ENCODE data around the gene FAM83F. TPM values are rescaled to one million over a fixed set of nuclear protein-coding genes. Genes with fewer than 3 reads are reported as not detected.

FAM83F gene
- polyA plus RNA-seq, 1 donor (not counting 4 experiments of a cell fraction or from before 2014, with no cell fraction given) = 22.8 TPM

DNA sequence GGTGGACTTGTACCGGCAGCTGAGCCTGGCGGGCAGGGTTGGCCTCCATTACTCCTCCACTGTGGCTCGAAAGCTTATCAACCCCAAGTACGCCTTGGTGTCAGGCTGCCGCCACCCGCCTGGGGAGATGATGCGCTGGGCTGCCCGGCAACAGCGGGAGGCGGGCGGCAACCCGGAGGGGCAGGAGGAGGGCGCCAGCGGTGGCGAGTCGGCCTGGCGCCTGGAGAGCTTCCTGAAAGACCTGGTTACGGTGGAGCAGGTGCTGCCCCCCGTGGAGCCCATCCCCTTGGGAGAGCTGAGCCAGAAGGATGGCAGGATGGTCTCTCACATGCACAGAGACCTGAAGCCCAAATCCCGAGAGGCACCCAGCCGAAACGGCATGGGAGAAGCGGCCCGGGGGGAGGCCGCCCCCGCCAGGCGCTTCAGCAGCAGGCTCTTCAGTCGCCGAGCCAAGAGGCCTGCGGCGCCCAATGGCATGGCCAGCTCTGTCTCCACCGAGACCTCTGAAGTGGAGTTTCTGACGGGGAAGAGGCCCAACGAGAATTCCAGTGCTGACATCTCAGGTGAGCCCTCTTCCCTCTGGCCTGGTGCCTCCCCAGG, 26.7 kb downstream of the FAM83F start:
- peaks cover 64% of the 10 kb centered on the region for H3K4me1 ChIP-seq (ENCODE audit: control insufficient read depth, extremely low read depth, insufficient read depth, low read length)
- peak overlapping the region; percentile 44 for H3K4me2 ChIP-seq (ENCODE audit: control insufficient read depth, extremely low read depth, insufficient read depth, low read depth, low read length)
- peak overlapping the region; percentile 22 for H3K9ac ChIP-seq (ENCODE audit: control insufficient read depth, extremely low read depth, insufficient read depth, low read length)
- no peak overlapping the region for H2AFZ ChIP-seq (ENCODE audit: control insufficient read depth, low read length)
- no peaks in the 10 kb centered on the region for H3K9me3 ChIP-seq (ENCODE audit: control insufficient read depth, low read depth, low read length)
- no peak for FAIRE-seq
- no peaks in the 10 kb centered on the region for H3K27me3 ChIP-seq (ENCODE audit: control insufficient read depth, extremely low read depth, insufficient read depth, low read length)
- no peak for DNase-seq (ENCODE audit: low read depth, low spot score)
- no peak overlapping the region for H3K4me3 ChIP-seq (ENCODE audit: control insufficient read depth in 2 of 3, extremely low read depth in 1 of 3, insufficient read depth in 2 of 3, low read depth in 1 of 3, low read length in 3 of 3)
- dilution Hi-C loops (cut with MboI; ENCODE audit: extremely low pct_ligation_motif_present, low sequenced_read_pairs) = no loop called here
- H4K20me1 ChIP-seq (ENCODE audit: control insufficient read depth, extremely low read depth, insufficient read depth, low read length) = peaks cover 12% of the 10 kb centered on the region
- peaks cover 25 to 31% of the 10 kb centered on the region in 2 experiments for H3K36me3 ChIP-seq (ENCODE audit: control insufficient read depth in 2 of 2, extremely low read depth in 1 of 2, insufficient read depth in 2 of 2, low read length in 2 of 2)
- TF ChIP-seq EZH2 (IDR thresholded peaks at IDR 0.05; ENCODE audit: low read length) = no peak
- TF ChIP-seq, protein P1, sequence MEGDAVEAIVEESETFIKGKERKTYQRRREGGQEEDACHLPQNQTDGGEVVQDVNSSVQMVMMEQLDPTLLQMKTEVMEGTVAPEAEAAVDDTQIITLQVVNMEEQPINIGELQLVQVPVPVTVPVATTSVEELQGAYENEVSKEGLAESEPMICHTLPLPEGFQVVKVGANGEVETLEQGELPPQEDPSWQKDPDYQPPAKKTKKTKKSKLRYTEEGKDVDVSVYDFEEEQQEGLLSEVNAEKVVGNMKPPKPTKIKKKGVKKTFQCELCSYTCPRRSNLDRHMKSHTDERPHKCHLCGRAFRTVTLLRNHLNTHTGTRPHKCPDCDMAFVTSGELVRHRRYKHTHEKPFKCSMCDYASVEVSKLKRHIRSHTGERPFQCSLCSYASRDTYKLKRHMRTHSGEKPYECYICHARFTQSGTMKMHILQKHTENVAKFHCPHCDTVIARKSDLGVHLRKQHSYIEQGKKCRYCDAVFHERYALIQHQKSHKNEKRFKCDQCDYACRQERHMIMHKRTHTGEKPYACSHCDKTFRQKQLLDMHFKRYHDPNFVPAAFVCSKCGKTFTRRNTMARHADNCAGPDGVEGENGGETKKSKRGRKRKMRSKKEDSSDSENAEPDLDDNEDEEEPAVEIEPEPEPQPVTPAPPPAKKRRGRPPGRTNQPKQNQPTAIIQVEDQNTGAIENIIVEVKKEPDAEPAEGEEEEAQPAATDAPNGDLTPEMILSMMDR (optimal IDR thresholded peaks at IDR 0.05 in 1 of 3, IDR thresholded peaks at IDR 0.05 in 1 of 3, conservative IDR thresholded peaks at IDR 0.05 in 1 of 3; ENCODE audit: extremely low read depth in 1 of 3, insufficient read depth in 2 of 3, low read length in 3 of 3) = no peak
- H3K27ac ChIP-seq (ENCODE audit: control insufficient read depth, insufficient read depth, low read length) = peak overlapping the region; percentile 66
- peaks cover 33% of the 10 kb centered on the region for H3K79me2 ChIP-seq (ENCODE audit: control insufficient read depth, insufficient read depth, low read length)
- peaks cover 5% of the 10 kb centered on the region for H3K9me1 ChIP-seq (ENCODE audit: control insufficient read depth, extremely low read depth, insufficient read depth, low read length)

DNA sequence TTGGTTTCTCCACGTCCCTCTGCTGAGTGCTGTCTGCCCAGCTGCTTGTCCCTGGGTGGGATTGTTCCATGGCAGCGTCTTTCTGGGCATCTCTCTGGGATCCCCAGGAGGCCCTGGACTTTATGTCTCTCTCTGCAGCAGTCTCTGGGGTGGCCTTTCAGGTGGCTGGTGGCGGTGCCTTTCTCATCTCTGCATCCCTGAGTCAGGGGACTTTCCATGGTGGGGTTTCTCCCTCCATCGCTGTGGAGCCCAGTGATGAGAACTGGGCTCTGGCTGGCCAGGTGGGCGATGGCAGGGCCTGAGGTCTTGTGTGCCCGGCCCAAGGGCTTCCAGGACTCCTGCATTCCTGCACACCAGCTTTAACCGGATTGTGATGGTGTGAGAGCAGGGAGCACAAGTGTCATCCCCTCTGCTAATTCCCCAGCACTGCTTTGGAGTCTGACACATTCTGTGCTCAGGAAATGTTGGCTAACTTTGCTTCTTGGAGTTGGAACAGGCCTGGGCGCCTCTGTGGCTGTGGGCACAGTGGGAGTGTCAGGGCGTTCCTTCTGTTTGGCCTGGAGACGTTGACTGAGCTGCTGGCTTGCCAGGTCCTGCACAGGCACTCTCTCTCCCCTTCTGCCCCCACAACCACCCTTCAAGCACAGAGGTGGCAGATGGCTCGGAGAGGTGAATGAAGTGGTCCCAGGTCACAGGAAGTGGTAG, 27.9 kb downstream of the FAM83F start:
- Histone ChIP-seq H2AFZ (ENCODE audit: control insufficient read depth, low read length) (no peak overlapping the region), H3K4me3 (ENCODE audit: control insufficient read depth in 2 of 3, extremely low read depth in 1 of 3, insufficient read depth in 2 of 3, low read depth in 1 of 3, low read length in 3 of 3) (no peak overlapping the region), H4K20me1 (ENCODE audit: control insufficient read depth, extremely low read depth, insufficient read depth, low read length) (peaks cover 12% of the 10 kb centered on the region), H3K4me1 (ENCODE audit: control insufficient read depth, extremely low read depth, insufficient read depth, low read length) (peaks cover 59% of the 10 kb centered on the region), H3K27ac (ENCODE audit: control insufficient read depth, insufficient read depth, low read length) (peak overlapping the region; percentile 66), H3K27me3 (ENCODE audit: control insufficient read depth, extremely low read depth, insufficient read depth, low read length) (no peaks in the 10 kb centered on the region), H3K9ac (ENCODE audit: control insufficient read depth, extremely low read depth, insufficient read depth, low read length) (peak overlapping the region; percentile 46), H3K36me3 (ENCODE audit: control insufficient read depth in 2 of 2, extremely low read depth in 1 of 2, insufficient read depth in 2 of 2, low read length in 2 of 2) (peaks cover 29 to 35% of the 10 kb centered on the region in 2 experiments), H3K4me2 (ENCODE audit: control insufficient read depth, extremely low read depth, insufficient read depth, low read depth, low read length) (peak overlapping the region; percentile 44), H3K79me2 (ENCODE audit: control insufficient read depth, insufficient read depth, low read length) (peaks cover 26% of the 10 kb centered on the region), H3K9me3 (ENCODE audit: control insufficient read depth, low read depth, low read length) (no peaks in the 10 kb centered on the region), H3K9me1 (ENCODE audit: control insufficient read depth, extremely low read depth, insufficient read depth, low read length) (peaks cover 5% of the 10 kb centered on the region)
- dilution Hi-C loops (cut with MboI; ENCODE audit: extremely low pct_ligation_motif_present, low sequenced_read_pairs) = no loop called here
- DNase-seq (ENCODE audit: low read depth, low spot score) (peak; percentile 69), FAIRE-seq (peak; percentile 96)
- TF ChIP-seq, protein P1 (optimal IDR thresholded peaks at IDR 0.05 in 1 of 3, IDR thresholded peaks at IDR 0.05 in 1 of 3, conservative IDR thresholded peaks at IDR 0.05 in 1 of 3; ENCODE audit: extremely low read depth in 1 of 3, insufficient read depth in 2 of 3, low read length in 3 of 3) = no peak
- TF ChIP-seq EZH2 (IDR thresholded peaks at IDR 0.05; ENCODE audit: low read length) = no peak
